ENCODE data around the gene STK32B.
"Not testable (repeated sequence)": the region's sequence is repeated elsewhere in the genome, so short reads cannot be mapped to it uniquely, and the experiment has no call there.

DNA sequence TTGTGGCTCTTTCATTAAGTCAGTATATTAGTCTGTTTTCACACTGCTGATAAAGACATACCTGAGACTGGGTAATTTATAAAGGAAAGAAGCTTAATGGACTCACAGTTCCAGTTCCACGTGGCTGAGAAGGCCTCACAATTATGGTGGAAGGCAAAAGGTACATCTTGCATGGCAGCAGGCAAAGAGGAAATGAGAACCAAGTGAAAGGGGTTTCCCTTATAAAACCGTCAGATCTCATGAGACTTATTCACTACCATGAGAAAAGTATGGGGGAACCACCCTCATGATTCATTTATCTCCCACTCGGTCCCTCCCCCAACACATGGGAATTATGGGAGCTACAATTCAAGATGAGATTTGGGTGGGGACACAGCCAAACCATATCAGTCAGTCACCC, 15.7 kb downstream of the STK32B start:
- TF ChIP-seq, protein P1, sequence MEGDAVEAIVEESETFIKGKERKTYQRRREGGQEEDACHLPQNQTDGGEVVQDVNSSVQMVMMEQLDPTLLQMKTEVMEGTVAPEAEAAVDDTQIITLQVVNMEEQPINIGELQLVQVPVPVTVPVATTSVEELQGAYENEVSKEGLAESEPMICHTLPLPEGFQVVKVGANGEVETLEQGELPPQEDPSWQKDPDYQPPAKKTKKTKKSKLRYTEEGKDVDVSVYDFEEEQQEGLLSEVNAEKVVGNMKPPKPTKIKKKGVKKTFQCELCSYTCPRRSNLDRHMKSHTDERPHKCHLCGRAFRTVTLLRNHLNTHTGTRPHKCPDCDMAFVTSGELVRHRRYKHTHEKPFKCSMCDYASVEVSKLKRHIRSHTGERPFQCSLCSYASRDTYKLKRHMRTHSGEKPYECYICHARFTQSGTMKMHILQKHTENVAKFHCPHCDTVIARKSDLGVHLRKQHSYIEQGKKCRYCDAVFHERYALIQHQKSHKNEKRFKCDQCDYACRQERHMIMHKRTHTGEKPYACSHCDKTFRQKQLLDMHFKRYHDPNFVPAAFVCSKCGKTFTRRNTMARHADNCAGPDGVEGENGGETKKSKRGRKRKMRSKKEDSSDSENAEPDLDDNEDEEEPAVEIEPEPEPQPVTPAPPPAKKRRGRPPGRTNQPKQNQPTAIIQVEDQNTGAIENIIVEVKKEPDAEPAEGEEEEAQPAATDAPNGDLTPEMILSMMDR (IDR thresholded peaks at IDR 0.05) = not testable (repeated sequence)
- not testable (repeated sequence) for TF ChIP-seq POLR2A (IDR thresholded peaks at IDR 0.05)

All from lower leg skin (tissue), 3 donors.